Measurements from ENCODE around the gene FCHSD2. TPM values are rescaled to one million over a fixed set of nuclear protein-coding genes. Genes with fewer than 3 reads are reported as not detected.

The FCHSD2 gene
- total and polyA plus RNA-seq, 2 donors: 12.5 to 22.3 TPM

DNA sequence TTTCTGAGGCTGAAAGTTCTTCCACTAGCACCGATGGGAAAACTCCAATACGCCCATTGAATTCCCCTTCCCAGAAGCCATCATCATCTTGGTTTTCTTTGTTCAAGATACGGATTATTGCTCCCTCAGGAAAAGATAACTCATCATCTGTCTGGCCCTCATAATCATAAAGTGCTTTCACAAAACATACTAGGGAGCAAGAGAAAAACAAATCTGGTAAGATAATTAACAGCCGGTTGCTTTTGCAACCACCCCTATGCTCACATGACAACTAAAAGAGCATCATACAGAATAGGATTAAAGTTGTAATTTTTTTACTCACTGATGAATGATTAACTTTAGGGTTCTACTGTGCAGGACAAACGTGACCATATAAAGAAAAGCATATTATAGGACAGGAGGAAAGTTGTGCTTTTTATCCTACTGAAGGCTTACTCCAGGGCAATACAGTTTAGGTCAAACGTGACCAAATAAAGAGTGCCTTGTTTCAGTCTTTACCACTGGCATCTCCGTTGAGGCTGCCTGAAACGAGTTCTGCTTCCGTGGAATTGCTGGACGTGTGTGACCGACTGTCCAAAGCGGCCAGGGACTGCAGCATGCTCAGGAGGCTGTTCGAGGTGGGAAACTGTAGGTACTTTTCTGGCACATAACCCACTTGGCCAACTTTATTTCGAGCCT, 299.3 kb downstream of the FCHSD2 start:
- no peaks in the 10 kb centered on the region for H3K27me3 ChIP-seq (ENCODE audit: control insufficient read depth in 2 of 2, insufficient read depth in 1 of 2, low read length in 1 of 2)
- DNase-seq (ENCODE audit: low read depth in 6 of 9, low spot score in 9 of 9): no peak
- WGBS: 98% methylated on average over 14 of the region's 14 CpGs
- no peak overlapping the region for H3K27ac ChIP-seq (ENCODE audit: low read depth in 1 of 2, low read length in 1 of 2)
- H3K4me1 ChIP-seq (ENCODE audit: control insufficient read depth in 2 of 2, insufficient read depth in 2 of 2, low read length in 2 of 2): no peaks in the 10 kb centered on the region
- no peak overlapping the region for H3K4me3 ChIP-seq (ENCODE audit: low read length in 2 of 2)
- H3K36me3 ChIP-seq (ENCODE audit: control insufficient read depth in 2 of 2, insufficient read depth in 2 of 2, low read length in 1 of 2): peaks cover 47 to 49% of the 10 kb centered on the region in 2 donors
- no peaks in the 10 kb centered on the region for H3K9me3 ChIP-seq (ENCODE audit: control insufficient read depth in 2 of 2, insufficient read depth in 1 of 2, low read length in 1 of 2)

DNA sequence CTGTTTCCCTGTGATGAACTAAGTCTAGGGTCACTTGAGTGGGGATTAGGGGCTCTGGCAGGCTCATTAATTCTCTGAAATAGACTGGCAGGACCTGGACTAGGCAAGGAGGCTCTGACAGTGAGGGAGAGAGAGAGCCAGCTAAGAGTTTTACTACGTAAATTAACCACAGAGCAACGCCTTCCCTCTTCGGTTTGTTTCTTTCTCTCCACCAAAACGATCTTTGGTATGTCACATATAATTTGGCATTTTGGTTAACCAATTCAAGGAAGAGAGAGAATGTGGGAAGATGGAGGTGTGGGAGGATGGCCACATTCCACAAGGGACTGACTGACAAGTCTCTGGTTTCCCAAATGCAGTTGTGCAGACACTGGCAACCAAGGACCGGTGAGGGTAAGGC, 300.0 kb downstream of the FCHSD2 start:
- Histone ChIP-seq H3K4me1 (ENCODE audit: control insufficient read depth in 2 of 2, insufficient read depth in 2 of 2, low read length in 2 of 2) (no peaks in the 10 kb centered on the region), H3K36me3 (ENCODE audit: control insufficient read depth in 2 of 2, insufficient read depth in 2 of 2, low read length in 1 of 2) (peaks cover 52 to 55% of the 10 kb centered on the region in 2 donors), H3K27me3 (ENCODE audit: control insufficient read depth in 2 of 2, insufficient read depth in 1 of 2, low read length in 1 of 2) (no peaks in the 10 kb centered on the region), H3K4me3 (ENCODE audit: low read length in 2 of 2) (no peak overlapping the region), H3K9me3 (ENCODE audit: control insufficient read depth in 2 of 2, insufficient read depth in 1 of 2, low read length in 1 of 2) (no peaks in the 10 kb centered on the region), H3K27ac (ENCODE audit: low read depth in 1 of 2, low read length in 1 of 2) (peak overlapping the region in 1 of 2 donors; percentile 31)
- DNase-seq (ENCODE audit: low read depth in 6 of 9, low spot score in 9 of 9): no peak
- 94% methylated on average over 5 of the region's 5 CpGs for WGBS

GRCh38 chr11:72841397-72841796, 300.7 kb downstream of the FCHSD2 start:
- Histone ChIP-seq H3K27me3 (ENCODE audit: control insufficient read depth in 2 of 2, insufficient read depth in 1 of 2, low read length in 1 of 2) (no peaks in the 10 kb centered on the region), H3K4me1 (ENCODE audit: control insufficient read depth in 2 of 2, insufficient read depth in 2 of 2, low read length in 2 of 2) (no peaks in the 10 kb centered on the region), H3K27ac (ENCODE audit: low read depth in 1 of 2, low read length in 1 of 2) (no peak overlapping the region), H3K4me3 (ENCODE audit: low read length in 2 of 2) (no peak overlapping the region), H3K9me3 (ENCODE audit: control insufficient read depth in 2 of 2, insufficient read depth in 1 of 2, low read length in 1 of 2) (no peaks in the 10 kb centered on the region), H3K36me3 (ENCODE audit: control insufficient read depth in 2 of 2, insufficient read depth in 2 of 2, low read length in 1 of 2) (peaks cover 50 to 56% of the 10 kb centered on the region in 2 donors)
- no peak for DNase-seq (ENCODE audit: low read depth in 6 of 9, low spot score in 9 of 9)
- WGBS: 97% methylated on average over 7 of the region's 7 CpGs

DNA sequence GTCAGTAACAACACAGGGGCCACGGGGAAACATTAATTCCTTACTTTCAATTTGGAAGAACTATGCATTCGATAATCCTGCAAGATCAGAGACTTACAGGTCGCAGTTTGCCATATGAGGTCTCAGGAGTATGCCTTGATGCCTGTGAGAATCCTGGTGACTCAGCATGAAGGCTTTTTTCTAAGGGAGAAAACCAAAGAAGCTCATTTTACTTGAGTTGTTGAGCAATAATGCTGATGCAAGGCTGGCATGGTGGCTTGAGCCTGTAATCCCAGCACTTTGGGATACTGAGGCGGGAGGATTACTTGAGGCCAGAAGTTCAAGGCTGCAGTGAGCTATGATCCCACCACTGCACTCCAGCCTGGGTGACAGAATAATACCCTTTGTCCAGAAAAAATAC, 301.3 kb downstream of the FCHSD2 start:
- peaks cover 52 to 59% of the 10 kb centered on the region in 2 donors for H3K36me3 ChIP-seq (ENCODE audit: control insufficient read depth in 2 of 2, insufficient read depth in 2 of 2, low read length in 1 of 2)
- no peak for DNase-seq (ENCODE audit: low read depth in 6 of 9, low spot score in 9 of 9)
- WGBS: 98% methylated on average over 4 of the region's 4 CpGs

DNA sequence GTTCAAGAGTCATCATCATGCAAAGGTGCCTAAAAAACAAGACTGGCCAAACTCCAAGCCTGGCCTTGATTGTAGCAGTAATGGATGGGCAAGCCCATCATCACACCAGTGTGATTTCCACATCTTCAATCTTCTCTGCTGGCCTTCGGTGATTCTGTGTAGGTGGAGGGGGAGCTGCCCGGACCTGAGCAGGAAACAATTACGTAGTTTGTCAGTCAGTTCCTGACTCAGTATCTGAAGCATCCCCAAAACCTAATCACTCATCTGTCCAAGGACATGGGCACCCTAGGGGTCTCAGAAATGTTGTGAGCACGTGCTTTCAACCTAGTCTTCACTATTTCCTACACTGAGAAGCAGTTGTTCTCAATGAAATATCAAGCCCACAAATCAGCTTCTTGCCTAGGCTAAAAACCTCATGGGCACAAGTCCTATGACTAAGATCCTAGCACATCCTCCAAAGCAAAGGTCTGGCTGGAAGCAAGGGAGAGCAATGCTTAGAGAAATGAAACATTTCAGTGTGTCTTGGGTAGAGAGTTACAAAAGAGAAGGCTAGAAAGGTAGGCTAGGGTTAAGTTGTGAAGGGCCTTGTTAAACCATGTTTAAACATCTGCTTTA, 303.3 kb downstream of the FCHSD2 start:
- Histone ChIP-seq H3K9me3 (ENCODE audit: control insufficient read depth in 2 of 2, insufficient read depth in 1 of 2, low read length in 1 of 2) (no peaks in the 10 kb centered on the region), H3K4me1 (ENCODE audit: control insufficient read depth in 2 of 2, insufficient read depth in 2 of 2, low read length in 2 of 2) (no peaks in the 10 kb centered on the region), H3K4me3 (ENCODE audit: low read length in 2 of 2) (no peak overlapping the region), H3K36me3 (ENCODE audit: control insufficient read depth in 2 of 2, insufficient read depth in 2 of 2, low read length in 1 of 2) (peaks cover 57 to 64% of the 10 kb centered on the region in 2 donors), H3K27ac (ENCODE audit: low read depth in 1 of 2, low read length in 1 of 2) (no peak overlapping the region), H3K27me3 (ENCODE audit: control insufficient read depth in 2 of 2, insufficient read depth in 1 of 2, low read length in 1 of 2) (no peaks in the 10 kb centered on the region)
- no peak for DNase-seq (ENCODE audit: low read depth in 6 of 9, low spot score in 9 of 9)
- 97% methylated on average over 4 of the region's 4 CpGs for WGBS

More for the DNA sequence above, 301.3 kb downstream of the FCHSD2 start:
- H3K4me1 ChIP-seq (ENCODE audit: control insufficient read depth in 2 of 2, insufficient read depth in 2 of 2, low read length in 2 of 2): no peaks in the 10 kb centered on the region
- no peaks in the 10 kb centered on the region for H3K27me3 ChIP-seq (ENCODE audit: control insufficient read depth in 2 of 2, insufficient read depth in 1 of 2, low read length in 1 of 2)
- H3K4me3 ChIP-seq (ENCODE audit: low read length in 2 of 2): no peak overlapping the region
- no peak overlapping the region for H3K27ac ChIP-seq (ENCODE audit: low read depth in 1 of 2, low read length in 1 of 2)
- no peaks in the 10 kb centered on the region for H3K9me3 ChIP-seq (ENCODE audit: control insufficient read depth in 2 of 2, insufficient read depth in 1 of 2, low read length in 1 of 2)

GRCh38 chr11:72836111-72836510, 306.0 kb downstream of the FCHSD2 start:
- Histone ChIP-seq H3K27me3 (ENCODE audit: control insufficient read depth in 2 of 2, insufficient read depth in 1 of 2, low read length in 1 of 2) (no peaks in the 10 kb centered on the region), H3K4me1 (ENCODE audit: control insufficient read depth in 2 of 2, insufficient read depth in 2 of 2, low read length in 2 of 2) (peaks cover 0 to 7% of the 10 kb centered on the region in 2 donors), H3K4me3 (ENCODE audit: low read length in 2 of 2) (no peak overlapping the region), H3K9me3 (ENCODE audit: control insufficient read depth in 2 of 2, insufficient read depth in 1 of 2, low read length in 1 of 2) (no peaks in the 10 kb centered on the region), H3K27ac (ENCODE audit: low read depth in 1 of 2, low read length in 1 of 2) (no peak overlapping the region), H3K36me3 (ENCODE audit: control insufficient read depth in 2 of 2, insufficient read depth in 2 of 2, low read length in 1 of 2) (peaks cover 47 to 48% of the 10 kb centered on the region in 2 donors)
- DNase-seq (ENCODE audit: low read depth in 6 of 9, low spot score in 9 of 9): no peak
- WGBS: 95% methylated on average over 4 of the region's 4 CpGs

DNA sequence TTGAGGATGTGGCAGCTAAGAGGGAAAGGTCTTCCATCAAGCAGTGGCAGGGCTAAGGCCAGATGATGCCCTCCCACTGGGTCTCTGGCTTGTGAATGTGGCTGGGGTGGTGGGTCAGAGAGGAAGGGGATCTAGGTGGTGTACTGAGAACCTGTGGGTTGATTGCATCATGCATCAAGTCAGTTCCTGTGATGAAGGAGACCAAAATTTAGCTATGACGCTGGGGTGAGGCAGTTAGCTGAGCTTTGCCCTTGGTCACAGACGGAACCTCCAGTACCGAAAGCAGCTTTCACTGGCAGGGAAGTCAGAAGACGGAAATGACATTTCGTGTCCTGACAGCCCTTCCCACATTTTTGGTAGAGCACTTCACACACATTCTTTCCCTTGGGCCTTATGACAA, 307.2 kb downstream of the FCHSD2 start:
- Histone ChIP-seq H3K27ac (ENCODE audit: low read depth in 1 of 2, low read length in 1 of 2) (no peak overlapping the region), H3K4me1 (ENCODE audit: control insufficient read depth in 2 of 2, insufficient read depth in 2 of 2, low read length in 2 of 2) (peaks cover 0 to 7% of the 10 kb centered on the region in 2 donors), H3K4me3 (ENCODE audit: low read length in 2 of 2) (no peak overlapping the region), H3K9me3 (ENCODE audit: control insufficient read depth in 2 of 2, insufficient read depth in 1 of 2, low read length in 1 of 2) (no peaks in the 10 kb centered on the region), H3K36me3 (ENCODE audit: control insufficient read depth in 2 of 2, insufficient read depth in 2 of 2, low read length in 1 of 2) (peaks cover 41 to 44% of the 10 kb centered on the region in 2 donors), H3K27me3 (ENCODE audit: control insufficient read depth in 2 of 2, insufficient read depth in 1 of 2, low read length in 1 of 2) (no peaks in the 10 kb centered on the region)
- no peak for DNase-seq (ENCODE audit: low read depth in 6 of 9, low spot score in 9 of 9)
- 97% methylated on average over 5 of the region's 5 CpGs for WGBS

GRCh38 chr11:72833811-72834493, 308.2 kb downstream of the FCHSD2 start:
- 83% methylated on average over 8 of the region's 8 CpGs for WGBS
- no peak overlapping the region for H3K27ac ChIP-seq (ENCODE audit: low read depth in 1 of 2, low read length in 1 of 2)
- H3K27me3 ChIP-seq (ENCODE audit: control insufficient read depth in 2 of 2, insufficient read depth in 1 of 2, low read length in 1 of 2): no peaks in the 10 kb centered on the region
- DNase-seq (ENCODE audit: low read depth in 6 of 9, low spot score in 9 of 9): no peak
- H3K9me3 ChIP-seq (ENCODE audit: control insufficient read depth in 2 of 2, insufficient read depth in 1 of 2, low read length in 1 of 2): no peaks in the 10 kb centered on the region
- no peak overlapping the region for H3K4me3 ChIP-seq (ENCODE audit: low read length in 2 of 2)
- peaks cover 0 to 7% of the 10 kb centered on the region in 2 donors for H3K4me1 ChIP-seq (ENCODE audit: control insufficient read depth in 2 of 2, insufficient read depth in 2 of 2, low read length in 2 of 2)
- peaks cover 39 to 44% of the 10 kb centered on the region in 2 donors for H3K36me3 ChIP-seq (ENCODE audit: control insufficient read depth in 2 of 2, insufficient read depth in 2 of 2, low read length in 1 of 2)

DNA sequence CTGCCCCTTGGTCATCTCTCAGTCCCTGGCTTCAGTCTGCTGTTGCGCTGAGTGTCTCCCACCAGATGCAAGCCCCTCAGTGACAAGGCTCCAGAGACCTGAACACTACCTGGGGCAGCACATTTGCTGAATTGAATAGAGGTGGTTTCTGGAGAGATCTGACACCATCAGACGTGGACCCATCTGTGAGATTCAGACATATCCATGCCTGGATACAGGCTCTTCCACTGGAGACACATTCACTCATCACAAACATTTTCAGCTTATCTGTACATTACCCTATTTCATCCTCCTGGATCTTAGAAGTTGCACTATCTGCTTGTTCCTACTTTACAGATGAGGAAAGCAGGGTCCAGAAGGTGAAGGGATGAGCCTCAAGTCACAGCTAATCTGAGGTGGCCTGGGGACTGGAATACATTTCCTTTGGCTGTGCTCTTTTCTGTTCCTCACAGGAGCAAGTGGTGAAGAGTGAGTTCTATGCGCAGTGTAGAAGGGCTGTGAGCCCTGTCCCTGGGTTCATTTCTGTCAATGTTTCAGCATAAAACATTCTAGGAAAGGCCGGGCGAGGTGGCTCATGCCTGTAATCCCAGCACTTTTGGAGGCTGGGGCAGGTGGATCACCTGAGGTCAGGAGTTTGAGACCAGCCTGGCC, 308.9 kb downstream of the FCHSD2 start:
- DNase-seq (ENCODE audit: low read depth in 6 of 9, low spot score in 9 of 9): no peak
- Histone ChIP-seq H3K4me1 (ENCODE audit: control insufficient read depth in 2 of 2, insufficient read depth in 2 of 2, low read length in 2 of 2) (peaks cover 0 to 7% of the 10 kb centered on the region in 2 donors), H3K36me3 (ENCODE audit: control insufficient read depth in 2 of 2, insufficient read depth in 2 of 2, low read length in 1 of 2) (peaks cover 36 to 44% of the 10 kb centered on the region in 2 donors), H3K4me3 (ENCODE audit: low read length in 2 of 2) (no peak overlapping the region), H3K9me3 (ENCODE audit: control insufficient read depth in 2 of 2, insufficient read depth in 1 of 2, low read length in 1 of 2) (no peaks in the 10 kb centered on the region), H3K27ac (ENCODE audit: low read depth in 1 of 2, low read length in 1 of 2) (no peak overlapping the region), H3K27me3 (ENCODE audit: control insufficient read depth in 2 of 2, insufficient read depth in 1 of 2, low read length in 1 of 2) (no peaks in the 10 kb centered on the region)
- 98% methylated on average over 5 of the region's 5 CpGs for WGBS

Data from thymus (tissue), 11 donors.